GM19099 (cell line): ENCODE measurements around the gene KDSR.

ENCODE experiments used
- POLR2A ChIP-seq: IDR thresholded peaks from 3 replicates; pipeline ENCODE4 v1.6.1; 2011; ENCODE audit warnings: low read depth; ENCODE audit not compliant: insufficient read length; ENCODE audit errors: extremely low read depth

The KDSR gene

DNA sequence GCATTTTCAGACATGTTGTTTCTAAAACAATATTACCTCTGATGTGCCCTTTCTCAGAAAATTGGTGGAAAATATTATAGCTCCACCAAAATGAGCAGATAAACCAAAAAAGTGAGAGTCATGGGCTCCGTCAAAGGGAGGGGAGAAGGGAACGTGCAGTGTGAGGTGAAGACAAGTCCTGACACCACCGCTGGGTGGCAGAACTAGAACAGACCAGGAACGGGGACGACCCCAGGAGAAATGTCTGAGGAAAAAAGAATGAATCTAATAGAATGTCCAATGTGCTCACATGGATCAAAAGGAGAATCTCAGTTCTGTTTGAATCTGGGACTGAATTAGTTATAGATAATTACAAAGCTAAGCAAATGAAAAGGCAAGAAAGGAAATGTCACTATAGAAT, 24.8 kb downstream of the KDSR start:
- TF ChIP-seq POLR2A: no peak

GRCh38 chr18:63339920-63340484, 27.0 kb downstream of the KDSR start:
- TF ChIP-seq POLR2A: no peak

GRCh38 chr18:63336366-63337099, 30.5 kb downstream of the KDSR start:
- TF ChIP-seq POLR2A: no peak

DNA sequence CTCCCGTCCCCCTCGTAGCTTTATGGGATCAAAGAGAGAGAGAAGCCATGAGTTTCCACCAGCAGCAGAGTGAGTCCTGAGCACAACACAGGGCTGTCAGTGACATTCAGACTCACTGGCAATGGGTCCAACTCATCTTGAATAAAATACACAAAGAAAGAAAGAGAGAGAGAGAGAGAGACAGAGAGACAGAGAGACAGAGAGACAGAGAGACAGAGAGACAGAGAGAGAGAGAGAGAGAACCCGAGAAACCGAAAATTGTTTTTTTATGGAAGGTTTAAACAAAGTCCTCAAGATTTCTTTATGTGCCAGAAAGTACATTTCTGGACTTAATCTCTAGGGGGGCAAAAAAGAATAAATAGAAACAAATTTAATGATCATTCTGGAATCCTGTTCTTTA, 35.9 kb downstream of the KDSR start:
- no peak for TF ChIP-seq POLR2A

GRCh38 chr18:63329431-63330145, 37.4 kb downstream of the KDSR start:
- TF ChIP-seq POLR2A: no peak

GRCh38 chr18:63326011-63326410, 41.0 kb downstream of the KDSR start:
- no peak for TF ChIP-seq POLR2A

- no peak for TF ChIP-seq POLR2A
These were observed 41.8 kb downstream of the KDSR start for GRCh38 chr18:63325086-63325686.

- no peak for TF ChIP-seq POLR2A
These were observed 43.9 kb downstream of the KDSR start for GRCh38 chr18:63322908-63323634.

DNA sequence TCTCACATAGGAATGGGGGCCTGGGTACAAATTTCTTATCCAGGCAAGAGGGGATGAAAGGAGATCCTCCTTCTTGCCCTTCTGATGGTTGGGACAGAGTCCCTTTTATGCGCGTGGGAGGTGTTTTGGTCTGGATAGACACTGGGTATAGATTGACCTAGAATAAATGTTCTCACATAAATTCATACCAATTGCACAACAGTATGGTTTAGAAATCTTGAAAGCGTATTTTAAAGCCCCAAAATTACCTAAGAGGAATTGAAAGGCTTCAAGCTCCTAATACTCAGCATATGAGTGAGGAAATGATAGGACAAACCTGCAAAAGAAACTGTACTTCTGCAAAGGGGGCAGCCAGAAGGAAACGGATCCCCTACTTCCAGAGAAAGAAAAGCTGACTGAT, 44.8 kb downstream of the KDSR start:
- TF ChIP-seq POLR2A: no peak

DNA sequence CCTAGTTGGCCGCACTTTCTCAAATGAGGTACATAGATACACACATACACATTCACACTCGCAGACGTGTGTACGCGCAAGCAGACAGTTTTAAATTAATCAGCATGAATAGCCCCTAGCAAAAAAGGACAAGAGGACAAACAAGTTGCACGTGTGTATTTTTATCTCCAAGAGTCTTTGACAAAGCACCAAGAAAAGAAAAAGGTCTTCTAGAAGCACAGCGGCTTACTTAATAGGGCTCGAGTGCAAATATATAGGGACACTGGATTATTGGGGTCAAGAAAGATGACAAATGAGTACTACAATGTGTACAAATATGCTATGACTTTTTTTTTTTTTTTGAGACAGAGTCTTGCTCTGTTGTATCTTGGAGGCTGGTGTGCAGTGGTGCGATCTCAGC, 45.7 kb downstream of the KDSR start:
- no peak for TF ChIP-seq POLR2A

DNA sequence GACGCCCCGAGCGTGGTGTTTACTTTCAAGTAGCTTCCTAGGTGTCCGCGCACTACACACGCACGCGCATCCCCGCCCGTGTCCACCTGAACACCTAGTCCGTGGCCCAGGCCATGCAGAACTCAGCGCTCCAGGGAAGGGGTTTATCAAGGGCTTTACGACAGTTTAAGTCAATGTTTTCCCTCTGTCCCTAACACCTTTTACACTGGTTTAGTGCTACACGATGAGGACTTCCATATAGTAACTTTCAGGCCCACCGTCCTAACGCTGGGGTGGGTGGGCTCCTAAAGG, 46.1 kb downstream of the KDSR start:
- TF ChIP-seq POLR2A: peak; percentile 5

GRCh38 chr18:63320123-63320974, 46.7 kb downstream of the KDSR start:
- peak; percentile 55 for TF ChIP-seq POLR2A

- peak; percentile 55 for TF ChIP-seq POLR2A
These were observed 47.5 kb downstream of the KDSR start, which contains the start of gene BCL2 for GRCh38 chr18:63319383-63320122. TSS of gene BCL2 (minus strand) at chr18:63319769.

DNA sequence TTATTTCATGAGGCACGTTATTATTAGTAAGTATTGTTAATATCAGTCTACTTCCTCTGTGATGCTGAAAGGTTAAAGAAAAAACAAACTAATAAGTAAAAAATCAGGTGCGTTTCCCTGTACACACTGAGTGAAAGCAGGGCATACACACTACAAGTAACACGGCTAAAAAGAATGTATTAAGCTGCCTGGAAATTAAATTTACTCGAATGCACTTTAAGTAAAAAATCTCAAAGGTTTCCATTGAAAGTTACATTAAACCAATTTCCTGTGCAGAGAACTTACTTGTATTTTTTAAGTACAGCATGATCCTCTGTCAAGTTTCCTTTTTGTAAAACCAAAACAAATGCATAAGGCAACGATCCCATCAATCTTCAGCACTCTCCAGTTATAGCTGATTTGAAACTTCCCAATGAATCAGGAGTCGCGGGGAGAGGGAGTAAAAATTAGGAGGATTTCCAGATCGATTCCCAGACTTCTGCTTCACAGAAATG, 48.1 kb downstream of the KDSR start:
- TF ChIP-seq POLR2A: no peak
